Colonic mucosa (tissue), 4 donors: Measurements from ENCODE around the gene PTPRM. TPM values are rescaled to one million over a fixed set of nuclear protein-coding genes. Genes with fewer than 3 reads are reported as not detected.

Experiments
- DNase-seq: peaks from one replicate; pipeline ENCODE4 v3.0.0-alpha.2; 2020
- H3K27ac ChIP-seq: fragments of 200-600 bp; one replicate; pipeline ENCODE4 v1.8.0; 2021
- H3K27me3 ChIP-seq: fragments of 200-600 bp; one replicate; pipeline ENCODE4 v1.8.0; 2021
- H3K36me3 ChIP-seq: fragments of 200-600 bp; one replicate; pipeline ENCODE4 v1.8.0; 2021
- H3K4me1 ChIP-seq: fragments of 200-600 bp; one replicate; pipeline ENCODE4 v1.8.0; 2021; ENCODE audit warnings: mild to moderate bottlenecking
- H3K4me3 ChIP-seq: fragments of 200-600 bp; one replicate; pipeline ENCODE4 v1.8.0; 2021
- H3K9ac ChIP-seq, 2 donors: one replicate each; pipeline ENCODE4 v1.7.0; 2013; ENCODE audit warnings: control low read depth in 2 of 2, low read depth in 2 of 2, low read length in 2 of 2
- H3K9me3 ChIP-seq: fragments of 200-600 bp; one replicate; pipeline ENCODE4 v1.8.0; 2021
- CTCF ChIP-seq: fragments of 200-600 bp; IDR thresholded peaks from one replicate; pipeline ENCODE4 v1.8.0; 2022; ENCODE audit warnings: antibody characterized with exemption, mild to moderate bottlenecking
- intact Hi-C: fragments of 100-400 bp; cut with DNase I; formaldehyde crosslinking; loops from one replicate; pipeline ENCODE4 v1.14.1; 2022
- total RNA-seq, 2 donors: library from RNA; stranded (reverse); fragmentation: NEBNext Ultra II Directional in 1 of 2; extraction: Animal tissue kit (Norgen Biotek cat#: 25700) in 1 of 2; gene quantifications; one replicate each; pipeline ENCODE4 v1.2.1, GENCODE V29; 2021
- donor health status: healthy.
- donor health status: DM: no; HTN: no; CAD: no.
- donor health status: DM: no; HTN: no; CAD: no.

The PTPRM gene
- total RNA-seq, 2 donors from 2014 or later = 8.1 to 13.9 TPM

GRCh38 chr18:7878265-7879211 lies 311.4 kb downstream of the PTPRM start:
- no peaks in the 10 kb centered on the region for H3K36me3 ChIP-seq
- no peaks in the 10 kb centered on the region for H3K9me3 ChIP-seq
- no peak overlapping the region for H3K27ac ChIP-seq
- H3K4me1 ChIP-seq = no peaks in the 10 kb centered on the region
- no peak overlapping the region for H3K9ac ChIP-seq
- no peak for DNase-seq
- no peak for TF ChIP-seq CTCF
- H3K27me3 ChIP-seq = no peaks in the 10 kb centered on the region
- intact Hi-C loops = no loop called here
- H3K4me3 ChIP-seq = no peak overlapping the region

GRCh38 chr18:7879717-7880116 lies 312.6 kb downstream of the PTPRM start:
- Histone ChIP-seq H3K9me3 (no peaks in the 10 kb centered on the region), H3K36me3 (no peaks in the 10 kb centered on the region), H3K9ac (no peak overlapping the region), H3K4me3 (no peak overlapping the region), H3K27me3 (no peaks in the 10 kb centered on the region), H3K4me1 (no peaks in the 10 kb centered on the region), H3K27ac (no peak overlapping the region)
- no peak for DNase-seq
- no peak for TF ChIP-seq CTCF
- intact Hi-C loops = no loop called here

GRCh38 chr18:7885865-7886264 lies 318.7 kb downstream of the PTPRM start:
- Histone ChIP-seq H3K4me1 (no peaks in the 10 kb centered on the region), H3K4me3 (no peak overlapping the region), H3K9me3 (no peaks in the 10 kb centered on the region), H3K9ac (no peak overlapping the region), H3K27me3 (no peaks in the 10 kb centered on the region), H3K36me3 (no peaks in the 10 kb centered on the region), H3K27ac (no peak overlapping the region)
- TF ChIP-seq CTCF = no peak
- intact Hi-C loops = no loop called here
- DNase-seq = no peak

GRCh38 chr18:7886436-7886835 lies 319.3 kb downstream of the PTPRM start:
- no peak overlapping the region for H3K4me3 ChIP-seq
- no peak for TF ChIP-seq CTCF
- no peak overlapping the region for H3K27ac ChIP-seq
- no peaks in the 10 kb centered on the region for H3K4me1 ChIP-seq
- H3K36me3 ChIP-seq = no peaks in the 10 kb centered on the region
- DNase-seq = no peak
- H3K9me3 ChIP-seq = no peaks in the 10 kb centered on the region
- no peaks in the 10 kb centered on the region for H3K27me3 ChIP-seq
- intact Hi-C loops = no loop called here
- no peak overlapping the region for H3K9ac ChIP-seq

- intact Hi-C loops = no loop called here
- no peak for TF ChIP-seq CTCF
Observed at GRCh38 chr18:7889515-7889914, 322.4 kb downstream of the PTPRM start.

More at GRCh38 chr18:7889515-7889914, 322.4 kb downstream of the PTPRM start:
- no peaks in the 10 kb centered on the region for H3K27me3 ChIP-seq
- no peaks in the 10 kb centered on the region for H3K36me3 ChIP-seq
- H3K4me3 ChIP-seq = no peak overlapping the region
- no peaks in the 10 kb centered on the region for H3K4me1 ChIP-seq
- no peak overlapping the region for H3K27ac ChIP-seq
- no peak overlapping the region for H3K9ac ChIP-seq
- no peaks in the 10 kb centered on the region for H3K9me3 ChIP-seq
- DNase-seq = no peak
